B cell (primary cell): ENCODE measurements around the gene MUC13. TPM values are rescaled to one million over a fixed set of nuclear protein-coding genes. Genes with fewer than 3 reads are reported as not detected.

Source experiments
- ATAC-seq: fragments of 200-7000 bp; cut with Tn5 transposase; one replicate; pipeline ENCODE4 v1.10.0; 2021; ENCODE audit warnings: low read depth, mild to moderate bottlenecking, moderate number of reproducible peaks, moderate library complexity
- CTCF ChIA-PET: fragments of 350-600 bp; sonication (Branson Sonifier 250); formaldehyde crosslinking; loops from one replicate; lab custom pipeline; 2021; ENCODE audit warnings: antibody characterized with exemption, inconsistent platforms; lab: Charles Lee
- POLR2A ChIA-PET: fragments of 350-600 bp; sonication (Branson Sonifier 250); formaldehyde crosslinking; loops from one replicate; lab custom pipeline; 2021; ENCODE audit warnings: antibody characterized with exemption; lab: Charles Lee
- DNase-seq: peaks from one replicate; pipeline ENCODE4 v3.0.0; 2013
- H2AFZ ChIP-seq: 2 replicates; pipeline ENCODE4 v1.6.1; 2012; ENCODE audit warnings: mild to moderate bottlenecking, low read depth, low read length; ENCODE audit not compliant: insufficient read depth, poor library complexity, severe bottlenecking
- H3K27ac ChIP-seq, 2 donors: 1 replicate in 1 of 2; 2 replicates in 1 of 2; pipeline ENCODE4 v1.5.1; 2012 to 2013; ENCODE audit warnings: low read length in 2 of 2, mild to moderate bottlenecking in 2 of 2, moderate library complexity in 1 of 2
- H3K27me3 ChIP-seq, 4 experiments: fragments of 200-600 bp in 1 of 4; sonication (generic) in 1 of 4; replicated peaks in 1 of 4; 1 replicate in 2 of 4; 2 replicates in 2 of 4; pipeline versions ENCODE4 v1.6.1 to v1.7.0; 2013 to 2016; ENCODE audit warnings: low read length in 3 of 4, mild to moderate bottlenecking in 2 of 4, mixed read lengths in 1 of 4, moderate library complexity in 1 of 4; ENCODE audit not compliant: insufficient read depth in 4 of 4, control insufficient read depth in 3 of 4; ENCODE audit errors: control extremely low read depth in 1 of 4
- H3K36me3 ChIP-seq, 2 experiments: replicated peaks in 1 of 2; 1 replicate in 1 of 2; 2 replicates in 1 of 2; pipeline versions ENCODE4 v1.6.1 to v1.7.1; 2013; ENCODE audit warnings: low read length in 1 of 2; ENCODE audit not compliant: insufficient read depth in 2 of 2, control insufficient read depth in 1 of 2; ENCODE audit errors: control extremely low read depth in 1 of 2, extremely low read depth in 1 of 2
- H3K4me1 ChIP-seq, 2 donors: fragments of 200-600 bp in 1 of 2; sonication (generic) in 1 of 2; 1 replicate in 1 of 2; 2 replicates in 1 of 2; pipeline versions ENCODE4 v1.5.1 to v1.6.1; 2013 to 2017; ENCODE audit warnings: low read length in 2 of 2; ENCODE audit not compliant: control insufficient read depth in 2 of 2, insufficient read depth in 2 of 2
- H3K4me2 ChIP-seq: replicated peaks from 2 replicates; pipeline ENCODE3; 2012; ENCODE audit warnings: mild to moderate bottlenecking, low read depth, low read length; ENCODE audit not compliant: poor library complexity, severe bottlenecking
- H3K4me3 ChIP-seq, 5 experiments: fragments of 200-600 bp in 1 of 5; sonication (generic) in 1 of 5; 1 replicate in 3 of 5; 2 replicates in 2 of 5; pipeline versions ENCODE4 v1.5.1 to v1.7.0; 2011 to 2016; ENCODE audit warnings: low read length in 4 of 5, mild to moderate bottlenecking in 4 of 5, low read depth in 2 of 5, control low read depth in 1 of 5, moderate library complexity in 1 of 5; ENCODE audit not compliant: insufficient read depth in 1 of 5; ENCODE audit errors: control extremely low read depth in 1 of 5, extremely low read depth in 1 of 5
- H3K79me2 ChIP-seq: fragments of 200-600 bp; sonication (generic); one replicate; pipeline ENCODE4 v1.6.0; 2016; ENCODE audit warnings: low read length; ENCODE audit not compliant: control insufficient read depth, insufficient read depth
- H3K9ac ChIP-seq: fragments of 200-600 bp; sonication (generic); 2 replicates; pipeline ENCODE4 v1.6.1; 2017; ENCODE audit warnings: mild to moderate bottlenecking, low read length, moderate library complexity
- H3K9me3 ChIP-seq, 3 donors: one replicate each; pipeline versions ENCODE4 v1.6.1 to v1.7.1; 2013; ENCODE audit warnings: low read length in 2 of 3; ENCODE audit not compliant: control insufficient read depth in 2 of 3, insufficient read depth in 1 of 3; ENCODE audit errors: control extremely low read depth in 1 of 3
- H4K20me1 ChIP-seq: 2 replicates; pipeline ENCODE4 v1.6.0; 2012; ENCODE audit warnings: mild to moderate bottlenecking, low read length; ENCODE audit not compliant: insufficient read depth, control insufficient read depth, poor library complexity, severe bottlenecking
- H3K27ac Mint-ChIP-seq: one replicate; pipeline ENCODE4 v1.8.0; 2021; ENCODE audit warnings: mixed read lengths
- H3K27me3 Mint-ChIP-seq: one replicate; pipeline ENCODE4 v1.8.0; 2021; ENCODE audit warnings: mixed read lengths
- H3K4me1 Mint-ChIP-seq: one replicate; pipeline ENCODE4 v1.8.0; 2021; ENCODE audit warnings: mixed read lengths
- H3K4me3 Mint-ChIP-seq: one replicate; pipeline ENCODE4 v1.8.0; 2021; ENCODE audit warnings: mixed read lengths
- H3K9me3 Mint-ChIP-seq: one replicate; pipeline ENCODE4 v1.8.0; 2022; ENCODE audit warnings: mixed read lengths; ENCODE audit not compliant: insufficient read depth
- CTCF ChIP-seq: fragments of 200-600 bp; IDR thresholded peaks from one replicate; pipeline ENCODE4 v1.8.0; 2022; ENCODE audit warnings: antibody characterized with exemption, mild to moderate bottlenecking
- EZH2 ChIP-seq: IDR thresholded peaks from 2 replicates; pipeline ENCODE4 v1.6.1; 2012; ENCODE audit warnings: borderline replicate concordance, low read depth, mild to moderate bottlenecking, moderate library complexity, low read length; ENCODE audit not compliant: insufficient read depth, poor library complexity, severe bottlenecking
- WGBS: methylation state at CpG from one replicate; pipeline ENCODE4 v1.1.5; 2013; ENCODE audit warnings: missing lambda C conversion rate; ENCODE audit not compliant: insufficient coverage; 5-methylcytosine and 5-hydroxymethylcytosine counted together
- intact Hi-C: fragments of 100-400 bp; cut with micrococcal nuclease; formaldehyde crosslinking; loops from one replicate; pipeline ENCODE4 v1.10.0; 2022
- polyA plus RNA-seq: library from polyadenylated mRNA; depleted of rRNA; stranded (reverse); fragments of >200 nt; gene quantifications from 2 replicates; pipeline ENCODE4 v1.2.3, GENCODE V29; 2012
- total RNA-seq, 2 donors: library from RNA; stranded (reverse); fragments of 120-200 nt in 1 of 2; gene quantifications; 1 replicate in 1 of 2; 2 replicates in 1 of 2; pipeline versions ENCODE4 v1.2.3 to v1.2.4, GENCODE V29; 2013 to 2022

MUC13 gene
- total and polyA plus RNA-seq, 2 donors (not counting 1 experiment from before 2014, with no cell fraction given), result not detected

GRCh38 chr3:124935794-124936542 lies 1.4 kb upstream of the MUC13 start:
- no peak overlapping the region for H3K27ac Mint-ChIP-seq
- H3K9ac ChIP-seq, result no peak overlapping the region

More at GRCh38 chr3:124935794-124936542, 1.4 kb upstream of the MUC13 start:
- H3K79me2 ChIP-seq, result no peaks in the 10 kb centered on the region
- WGBS, result no CpG with 5 or more reads among the region's 5 CpGs
- H4K20me1 ChIP-seq, result no peaks in the 10 kb centered on the region
- no peaks in the 10 kb centered on the region for H3K27me3 ChIP-seq
- H3K9me3 ChIP-seq, result peaks cover 0 to 3% (median 2%) of the 10 kb centered on the region in 3 donors
- no peaks in the 10 kb centered on the region for H3K9me3 Mint-ChIP-seq
- ATAC-seq (no peak), DNase-seq (no peak)
- no peak overlapping the region for H3K4me3 Mint-ChIP-seq
- H3K36me3 ChIP-seq, result no peaks in the 10 kb centered on the region
- no peaks in the 10 kb centered on the region for H3K4me1 Mint-ChIP-seq
- TF ChIP-seq EZH2 (no peak), CTCF (no peak)
- H3K27me3 Mint-ChIP-seq, result peaks cover 19% of the 10 kb centered on the region
- POLR2A ChIA-PET, result no interaction called here
- H3K4me2 ChIP-seq, result no peak overlapping the region
- H3K4me1 ChIP-seq, result no peaks in the 10 kb centered on the region
- intact Hi-C loops, result no loop called here
- no peak overlapping the region for H3K4me3 ChIP-seq
- CTCF ChIA-PET, result interaction anchor here (1.3 to 2.4 kb wide), 3 partner anchors 9 to 505 kb away, joined by 4 to 9 read pairs (median 4); no protein-coding TSS in a partner anchor
- no peak overlapping the region for H3K27ac ChIP-seq
- H2AFZ ChIP-seq, result no peak overlapping the region
